Right lobe of liver (tissue), 6 donors: ENCODE results near the gene CHST15. TPM values are rescaled to one million over a fixed set of nuclear protein-coding genes. Genes with fewer than 3 reads are reported as not detected.

ENCODE experiments used
- ATAC-seq, 4 donors: fragments of 200-7000 bp; cut with Tn5 transposase; one replicate each; pipeline ENCODE4 v1.9.1; 2020; ENCODE audit warnings: mild to moderate bottlenecking in 4 of 4, moderate library complexity in 4 of 4
- DNase-seq, 3 donors: peaks; one replicate each; pipeline ENCODE4 v3.0.0-alpha.2; 2020
- H3K27ac ChIP-seq, 3 donors: fragments of 200-600 bp; one replicate each; pipeline ENCODE4 v1.8.0; 2022
- H3K27me3 ChIP-seq, 2 donors: fragments of 200-600 bp; one replicate each; pipeline ENCODE4 v1.8.0; 2022
- H3K36me3 ChIP-seq, 4 donors: fragments of 200-600 bp; sonication (generic) in 1 of 4; one replicate each; pipeline versions ENCODE4 v1.5.1 to v1.8.0; 2017 to 2022; ENCODE audit warnings: control low read depth in 1 of 4
- H3K4me1 ChIP-seq, 4 donors: fragments of 200-600 bp; sonication (generic) in 1 of 4; one replicate each; pipeline versions ENCODE4 v1.5.1 to v1.8.0; 2017 to 2022; ENCODE audit warnings: control low read depth in 1 of 4
- H3K4me3 ChIP-seq, 3 donors: fragments of 200-600 bp; one replicate each; pipeline ENCODE4 v1.8.0; 2022
- H3K9me3 ChIP-seq, 4 donors: fragments of 200-600 bp; sonication (generic) in 1 of 4; one replicate each; pipeline versions ENCODE4 v1.5.1 to v1.8.0; 2017 to 2022; ENCODE audit warnings: control low read depth in 1 of 4
- POLR2A ChIP-seq: fragments of 450-650 bp; IDR thresholded peaks from one replicate; pipeline ENCODE4 v1.6.1; 2017; ENCODE audit warnings: antibody characterized with exemption, mild to moderate bottlenecking
- WGBS: methylation state at CpG from one replicate; pipeline ENCODE4 v1.1.6; 2018; ENCODE audit warnings: low coverage, low lambda C conversion rate; ENCODE audit not compliant: insufficient coverage; ENCODE audit errors: missing lambda C conversion rate; 5-methylcytosine and 5-hydroxymethylcytosine counted together
- intact Hi-C, 2 donors: fragments of 100-400 bp; cut with DNase I; formaldehyde crosslinking; loops; one replicate each; pipeline versions ENCODE4 v1.11.2 to v1.14.1; 2022
- total RNA-seq, 6 experiments: library from RNA; depleted of rRNA in 2 of 6; stranded (reverse); fragments of >200 nt in 2 of 6; fragmentation: NEBNext Ultra II Directional in 3 of 6; extraction: Animal tissue kit (Norgen Biotek cat#: 25700) in 3 of 6; gene quantifications; one replicate each; pipeline versions ENCODE4 v1.1.0 to v1.2.4, GENCODE V29; 2016 to 2023
- TF ChIP-seq, protein P1 (sequence below), 4 donors: fragments of 200-600 bp in 3 of 4; fragments of 450-650 bp in 1 of 4; IDR thresholded peaks; one replicate each; pipeline versions ENCODE4 v1.5.1 to v1.8.0; 2016 to 2022; ENCODE audit warnings: antibody characterized with exemption in 4 of 4, mild to moderate bottlenecking in 2 of 4
- donor health status: DM: no; HTN: yes; CAD: no.
- donor health status: DM: no; HTN: no; CAD: no.
- donor health status: DM: no; HTN: no; CAD: no.
- donor health status: DM: no; HTN: yes; CAD: no.
- donor health status: DM: no; HTN: yes; CAD: no.

The CHST15 gene
- total RNA-seq, 6 experiments from 2014 or later, result 9.2 to 25.8 (median 11.8) TPM

DNA sequence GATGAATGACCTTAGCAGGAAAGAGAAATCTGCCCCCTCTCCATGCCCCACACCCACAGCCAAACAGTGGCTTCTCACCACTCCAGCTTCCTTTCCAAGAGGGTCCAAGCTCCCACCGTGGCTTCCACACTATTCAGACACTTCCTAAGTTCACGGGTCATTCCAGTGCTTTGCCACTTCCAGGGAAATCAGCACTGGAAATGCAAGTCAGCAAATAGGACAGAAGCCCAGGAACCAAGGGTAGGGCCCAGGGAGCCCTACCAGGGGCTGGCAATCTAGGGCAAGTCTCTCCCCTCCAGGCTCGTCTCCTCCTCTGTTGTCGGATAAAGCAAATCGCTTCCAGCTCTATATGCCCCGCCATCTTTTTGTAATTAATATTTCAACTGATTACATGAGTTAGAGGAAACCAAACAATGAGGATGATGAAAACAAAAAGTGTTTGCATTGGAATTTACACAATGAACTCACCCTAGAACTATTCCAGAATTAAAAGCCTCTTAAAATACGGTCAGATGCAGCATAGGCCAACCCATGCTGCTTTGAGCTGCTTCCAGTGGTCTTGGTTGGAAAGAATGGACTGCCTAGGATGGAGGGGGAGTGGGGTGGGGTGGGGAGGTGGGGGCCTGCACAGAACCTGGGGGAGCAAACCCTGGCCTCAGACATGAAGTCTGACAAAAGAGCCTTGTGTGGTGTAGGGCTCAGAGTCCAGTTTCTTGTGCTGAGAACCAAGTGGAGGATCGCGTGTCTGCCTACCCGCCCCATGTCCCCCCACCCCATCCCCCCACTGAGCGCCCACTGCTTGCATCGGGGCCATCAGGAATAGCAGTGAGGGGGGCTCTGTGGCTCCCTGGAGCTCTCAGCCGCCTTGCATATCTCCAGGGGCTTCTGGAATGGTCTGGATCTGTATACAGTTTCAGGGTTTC, 127.2 kb downstream of the CHST15 start:
- ATAC-seq, result no peak
- H3K9me3 ChIP-seq, result no peaks in the 10 kb centered on the region
- TF ChIP-seq POLR2A, result no peak
- TF ChIP-seq, protein P1, sequence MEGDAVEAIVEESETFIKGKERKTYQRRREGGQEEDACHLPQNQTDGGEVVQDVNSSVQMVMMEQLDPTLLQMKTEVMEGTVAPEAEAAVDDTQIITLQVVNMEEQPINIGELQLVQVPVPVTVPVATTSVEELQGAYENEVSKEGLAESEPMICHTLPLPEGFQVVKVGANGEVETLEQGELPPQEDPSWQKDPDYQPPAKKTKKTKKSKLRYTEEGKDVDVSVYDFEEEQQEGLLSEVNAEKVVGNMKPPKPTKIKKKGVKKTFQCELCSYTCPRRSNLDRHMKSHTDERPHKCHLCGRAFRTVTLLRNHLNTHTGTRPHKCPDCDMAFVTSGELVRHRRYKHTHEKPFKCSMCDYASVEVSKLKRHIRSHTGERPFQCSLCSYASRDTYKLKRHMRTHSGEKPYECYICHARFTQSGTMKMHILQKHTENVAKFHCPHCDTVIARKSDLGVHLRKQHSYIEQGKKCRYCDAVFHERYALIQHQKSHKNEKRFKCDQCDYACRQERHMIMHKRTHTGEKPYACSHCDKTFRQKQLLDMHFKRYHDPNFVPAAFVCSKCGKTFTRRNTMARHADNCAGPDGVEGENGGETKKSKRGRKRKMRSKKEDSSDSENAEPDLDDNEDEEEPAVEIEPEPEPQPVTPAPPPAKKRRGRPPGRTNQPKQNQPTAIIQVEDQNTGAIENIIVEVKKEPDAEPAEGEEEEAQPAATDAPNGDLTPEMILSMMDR (IDR thresholded peaks at IDR 0.05), result no peak
- no peak overlapping the region for H3K27ac ChIP-seq
- H3K4me1 ChIP-seq, result no peaks in the 10 kb centered on the region
- DNase-seq, result no peak
- intact Hi-C loops, result loop anchor here (5.0 kb wide), 1 partner anchor 384 kb away; no protein-coding TSS in a partner anchor
- no peak overlapping the region for H3K4me3 ChIP-seq
- WGBS, result 67% methylated on average over 7 of the region's 13 CpGs
- no peaks in the 10 kb centered on the region for H3K36me3 ChIP-seq
- H3K27me3 ChIP-seq, result no peaks in the 10 kb centered on the region

DNA sequence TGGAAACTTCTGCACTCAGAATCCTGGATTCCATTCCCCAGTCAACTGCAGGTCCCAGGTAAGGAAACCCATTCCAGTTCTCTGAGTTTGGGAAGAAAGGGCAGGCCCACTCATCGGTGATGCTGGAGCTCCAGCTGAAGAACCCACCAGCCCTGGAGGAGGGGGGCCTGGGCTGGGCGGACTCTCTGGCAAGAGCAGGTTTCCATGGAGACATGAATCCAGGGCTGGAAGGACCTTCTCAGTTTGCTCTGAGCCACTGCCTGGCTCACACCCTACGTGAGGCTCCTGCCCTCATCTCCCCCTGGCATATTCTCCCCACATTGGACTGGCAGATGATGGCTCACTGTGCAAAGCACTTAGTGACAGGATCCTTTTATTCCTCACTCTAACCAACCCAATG, 128.4 kb downstream of the CHST15 start:
- no peak for TF ChIP-seq POLR2A
- TF ChIP-seq, protein P1 (IDR thresholded peaks at IDR 0.05), result no peak
- Histone ChIP-seq H3K36me3 (no peaks in the 10 kb centered on the region), H3K27me3 (no peaks in the 10 kb centered on the region), H3K9me3 (no peaks in the 10 kb centered on the region), H3K4me3 (no peak overlapping the region), H3K4me1 (no peaks in the 10 kb centered on the region), H3K27ac (no peak overlapping the region)
- whole genome bisulfite sequencing, result 100% methylated on average over 1 of the region's 3 CpGs
- DNase-seq, result no peak
- intact Hi-C loops, result loop anchor here (5.0 kb wide), 1 partner anchor 383 kb away; no protein-coding TSS in a partner anchor
- no peak for ATAC-seq

DNA sequence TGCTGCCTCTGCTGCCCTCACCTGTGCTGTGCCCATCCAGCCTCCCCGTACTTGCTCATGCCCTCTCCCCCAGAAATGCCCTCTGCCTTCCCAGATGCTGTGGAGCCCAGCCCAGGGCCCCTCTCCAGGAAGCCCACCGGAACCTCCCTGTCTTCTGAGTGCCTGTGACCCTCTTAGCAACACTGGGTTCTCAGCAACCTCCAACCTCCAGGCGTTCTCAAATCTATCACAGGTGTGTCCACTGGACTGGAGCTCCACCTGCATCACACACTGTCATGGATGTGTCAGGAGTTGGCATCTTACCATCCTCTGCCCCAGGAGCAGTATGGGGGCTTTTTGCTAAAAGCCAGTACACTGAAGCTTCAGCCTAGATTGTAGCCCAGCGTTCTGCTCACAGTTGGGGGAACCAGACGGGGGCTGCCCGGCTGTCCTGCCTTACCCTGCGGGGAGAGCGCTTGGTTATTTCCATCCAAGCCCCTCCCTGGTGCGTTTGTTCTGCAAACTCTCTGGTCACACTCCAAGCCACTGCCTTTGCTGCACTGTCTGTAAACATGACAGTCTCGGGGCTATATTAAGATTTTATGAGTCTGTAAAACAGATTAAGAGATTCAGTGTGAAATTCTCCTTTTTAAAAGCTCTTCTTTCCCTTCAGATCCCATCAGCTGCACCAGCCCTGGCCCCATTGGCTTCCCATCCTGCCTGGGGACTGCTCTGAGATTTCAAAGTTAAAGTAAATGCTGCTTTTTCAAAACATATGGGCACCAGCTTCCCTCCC, 130.5 kb downstream of the CHST15 start:
- TF ChIP-seq, protein P1 (IDR thresholded peaks at IDR 0.05), result no peak
- TF ChIP-seq POLR2A, result no peak
- no peaks in the 10 kb centered on the region for H3K27me3 ChIP-seq
- H3K27ac ChIP-seq, result no peak overlapping the region
- no peak overlapping the region for H3K4me3 ChIP-seq
- no peak for ATAC-seq
- no peaks in the 10 kb centered on the region for H3K36me3 ChIP-seq
- WGBS, result 44% methylated on average over 10 of the region's 10 CpGs
- DNase-seq, result no peak
- intact Hi-C loops, result no loop called here
- no peaks in the 10 kb centered on the region for H3K9me3 ChIP-seq
- H3K4me1 ChIP-seq, result no peaks in the 10 kb centered on the region

DNA sequence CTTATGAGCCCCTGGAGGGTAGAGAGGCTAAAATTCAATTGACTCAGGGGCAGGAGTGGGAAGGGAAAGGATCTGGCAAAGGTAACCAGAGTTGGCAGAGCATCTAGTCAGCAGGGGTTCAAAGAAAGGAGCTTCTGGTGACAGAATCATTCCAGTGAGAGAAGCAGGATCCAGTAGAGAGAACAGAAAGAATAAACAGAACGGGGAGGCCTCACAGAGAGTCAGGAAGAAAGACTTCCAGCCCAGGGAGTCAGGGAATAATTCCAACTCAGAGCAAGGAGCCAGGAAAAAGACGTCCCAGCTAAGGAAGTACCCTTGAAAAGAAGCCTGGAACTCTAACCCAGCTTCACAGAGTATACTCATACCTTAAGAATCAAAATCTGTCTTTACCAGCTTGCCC, 135.2 kb downstream of the CHST15 start:
- H3K27ac ChIP-seq, result no peak overlapping the region

More for the DNA sequence above, 135.2 kb downstream of the CHST15 start:
- TF ChIP-seq POLR2A, result no peak
- TF ChIP-seq, protein P1 (IDR thresholded peaks at IDR 0.05), result no peak
- Histone ChIP-seq H3K4me1 (no peaks in the 10 kb centered on the region), H3K4me3 (no peak overlapping the region), H3K36me3 (no peaks in the 10 kb centered on the region), H3K9me3 (no peaks in the 10 kb centered on the region), H3K27me3 (no peaks in the 10 kb centered on the region)
- 44% methylated on average over 2 of the region's 2 CpGs for WGBS
- ATAC-seq, result no peak
- intact Hi-C loops, result no loop called here
- DNase-seq, result no peak

Other genes starting within 250 kb of the CHST15 start
- gene CPXM2, start 201.8 kb downstream of the CHST15 start, total RNA-seq, result 1 to 10 TPM in 2 of 6 experiments, under 1 TPM in 4; 0.29 to 2.6 (median 0.69) TPM